ENCODE data around the gene ZNF358.
A peak's percentile ranks its signal among the peaks of the same experiment; 100 is the strongest.

The ZNF358 gene

GRCh38 chr19:7489609-7490044 lies 26.3 kb upstream of the ZNF358 start:
- no peak overlapping the region for H3K4me3 ChIP-seq (ENCODE audit: low read length)
- DNase-seq (ENCODE audit: low read depth) = no peak

GRCh38 chr19:7492142-7492541 lies 23.8 kb upstream of the ZNF358 start:
- H3K4me3 ChIP-seq (ENCODE audit: low read length) = no peak overlapping the region
- DNase-seq (ENCODE audit: low read depth) = no peak
- TF ChIP-seq CTCF (conservative IDR thresholded peaks at IDR 0.05; ENCODE audit: low read depth, low read length) = no peak

More at GRCh38 chr19:7489609-7490044, 26.3 kb upstream of the ZNF358 start:
- no peak for TF ChIP-seq CTCF (conservative IDR thresholded peaks at IDR 0.05; ENCODE audit: low read depth, low read length)

GRCh38 chr19:7492558-7492957 lies 23.3 kb upstream of the ZNF358 start:
- H3K4me3 ChIP-seq (ENCODE audit: low read length) = no peak overlapping the region
- TF ChIP-seq CTCF (conservative IDR thresholded peaks at IDR 0.05; ENCODE audit: low read depth, low read length) = no peak
- DNase-seq (ENCODE audit: low read depth) = no peak

GRCh38 chr19:7494416-7495098 lies 21.3 kb upstream of the ZNF358 start:
- H3K4me3 ChIP-seq (ENCODE audit: low read length) = no peak overlapping the region
- no peak for DNase-seq (ENCODE audit: low read depth)
- TF ChIP-seq CTCF (conservative IDR thresholded peaks at IDR 0.05; ENCODE audit: low read depth, low read length) = peak; percentile 7

GRCh38 chr19:7497292-7497691 lies 18.6 kb upstream of the ZNF358 start:
- no peak for DNase-seq (ENCODE audit: low read depth)
- H3K4me3 ChIP-seq (ENCODE audit: low read length) = no peak overlapping the region
- TF ChIP-seq CTCF (conservative IDR thresholded peaks at IDR 0.05; ENCODE audit: low read depth, low read length) = peak; percentile 56

- H3K4me3 ChIP-seq (ENCODE audit: low read length) = peak overlapping the region; percentile 28
- no peak for DNase-seq (ENCODE audit: low read depth)
- no peak for TF ChIP-seq CTCF (conservative IDR thresholded peaks at IDR 0.05; ENCODE audit: low read depth, low read length)
Measured at GRCh38 chr19:7500811-7501450, 15.0 kb upstream of the ZNF358 start.

- TF ChIP-seq CTCF (conservative IDR thresholded peaks at IDR 0.05; ENCODE audit: low read depth, low read length) = no peak
- H3K4me3 ChIP-seq (ENCODE audit: low read length) = no peak overlapping the region
- no peak for DNase-seq (ENCODE audit: low read depth)
Measured at GRCh38 chr19:7502552-7502951, 13.4 kb upstream of the ZNF358 start.

Data from retinal pigment epithelial cell (primary cell).